ENCODE data around the gene LRP8. TPM values are rescaled to one million over a fixed set of nuclear protein-coding genes. Genes with fewer than 3 reads are reported as not detected.

LRP8 gene
- total and polyA plus RNA-seq, 5 donors from 2014 or later = 1.0 to 23.7 (median 2.5) TPM

DNA sequence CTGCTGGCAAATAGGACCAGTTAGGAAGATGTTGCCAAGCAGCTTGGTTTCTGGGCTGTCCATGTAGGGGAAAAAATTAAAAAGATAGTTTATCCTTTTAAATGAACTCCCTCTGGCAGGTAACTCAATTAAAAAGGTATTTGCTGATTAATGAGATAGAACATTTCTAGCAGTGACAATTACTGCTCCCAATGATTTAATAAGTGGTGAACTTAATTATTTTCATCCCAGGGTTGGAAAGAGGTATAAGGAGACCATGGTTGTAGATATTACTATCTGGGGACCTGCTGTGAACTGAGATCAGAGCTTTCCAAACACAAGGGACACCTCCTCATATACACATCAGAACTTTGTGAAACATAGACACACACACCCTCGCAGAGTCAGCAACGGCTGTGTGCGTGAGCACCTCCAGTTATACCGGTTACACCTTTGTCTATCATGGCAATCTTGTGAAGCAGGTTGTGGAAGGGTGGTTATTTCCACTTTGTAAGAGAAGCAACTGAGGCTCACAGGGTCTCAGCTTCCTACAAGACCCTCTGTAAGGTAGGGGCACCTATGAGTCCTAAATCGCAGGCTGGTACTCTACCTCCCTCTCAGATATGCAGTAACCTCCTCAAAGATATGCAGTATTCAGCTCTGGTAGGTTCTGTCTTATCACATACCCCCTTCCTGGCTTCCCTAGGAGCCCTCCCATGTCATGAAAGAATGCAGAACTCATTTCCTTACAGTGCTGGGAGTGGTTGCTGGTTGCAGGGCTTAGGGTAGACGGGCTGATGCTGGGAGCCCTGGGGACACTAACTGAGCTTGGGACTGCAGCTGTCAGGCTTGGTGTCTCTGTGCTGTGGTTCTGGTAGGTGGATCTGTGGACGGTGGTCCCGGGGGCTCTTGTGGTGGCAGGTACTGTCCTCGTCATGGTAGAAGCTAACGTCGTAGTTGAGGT is 71.1 kb downstream of the LRP8 start:
- peak overlapping the region in 1 of 3 donors; percentile 28 for H3K27ac Mint-ChIP-seq
- Histone ChIP-seq H3K27me3 (ENCODE audit: control insufficient read depth, insufficient read depth, low read length) (no peaks in the 10 kb centered on the region), H3K4me3 (ENCODE audit: low read depth, low read length) (no peak overlapping the region), H3K36me3 (ENCODE audit: control insufficient read depth, insufficient read depth, low read length) (peaks cover 36% of the 10 kb centered on the region), H3K27ac (ENCODE audit: insufficient read depth, low read length, poor library complexity, severe bottlenecking) (no peak overlapping the region), H3K4me1 (ENCODE audit: control insufficient read depth, insufficient read depth, low read length, poor library complexity, severe bottlenecking) (no peaks in the 10 kb centered on the region), H3K9me3 (ENCODE audit: control insufficient read depth in 2 of 2, low read length in 2 of 2) (no peaks in the 10 kb centered on the region)
- peaks cover 7% of the 10 kb centered on the region for H3K36me3 Mint-ChIP-seq
- no peaks in the 10 kb centered on the region for H3K4me1 Mint-ChIP-seq
- no peak overlapping the region for H3K4me3 Mint-ChIP-seq
- no peaks in the 10 kb centered on the region for H3K27me3 Mint-ChIP-seq
- no peaks in the 10 kb centered on the region for H3K9me3 Mint-ChIP-seq
- DNase-seq (no peak), ATAC-seq (ENCODE audit: low read depth in 2 of 2) (no peak)

DNA sequence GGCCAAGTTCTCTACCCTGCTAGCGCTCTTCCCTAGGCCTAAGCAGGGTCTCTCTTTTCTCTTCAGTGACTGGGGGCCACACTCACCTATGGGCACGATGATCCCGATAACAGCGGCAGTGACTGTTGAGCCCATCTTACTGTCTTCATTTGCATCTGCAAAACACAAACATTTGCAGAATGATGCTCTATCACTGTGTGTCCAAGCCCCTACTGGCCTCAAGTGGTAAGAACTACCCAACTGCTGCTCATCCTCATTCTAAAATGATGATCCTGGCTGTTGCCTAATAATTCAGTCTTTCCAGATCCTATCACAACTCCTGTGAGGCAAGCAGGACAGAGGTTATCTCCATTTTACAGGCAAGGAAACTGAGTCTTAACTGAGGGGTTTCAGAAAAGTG is 72.8 kb downstream of the LRP8 start:
- Mint-ChIP-seq H3K9me3 (no peaks in the 10 kb centered on the region), H3K4me3 (no peak overlapping the region), H3K27me3 (no peaks in the 10 kb centered on the region), H3K4me1 (no peaks in the 10 kb centered on the region), H3K36me3 (peaks cover 14% of the 10 kb centered on the region), H3K27ac (no peak overlapping the region)
- H3K9me3 ChIP-seq (ENCODE audit: control insufficient read depth in 2 of 2, low read length in 2 of 2) = no peaks in the 10 kb centered on the region
- H3K4me3 ChIP-seq (ENCODE audit: low read depth, low read length) = no peak overlapping the region
- ATAC-seq (ENCODE audit: low read depth in 2 of 2) (no peak), DNase-seq (no peak)
- no peak overlapping the region for H3K27ac ChIP-seq (ENCODE audit: insufficient read depth, low read length, poor library complexity, severe bottlenecking)
- peaks cover 26% of the 10 kb centered on the region for H3K36me3 ChIP-seq (ENCODE audit: control insufficient read depth, insufficient read depth, low read length)
- H3K4me1 ChIP-seq (ENCODE audit: control insufficient read depth, insufficient read depth, low read length, poor library complexity, severe bottlenecking) = no peaks in the 10 kb centered on the region
- H3K27me3 ChIP-seq (ENCODE audit: control insufficient read depth, insufficient read depth, low read length) = no peaks in the 10 kb centered on the region

DNA sequence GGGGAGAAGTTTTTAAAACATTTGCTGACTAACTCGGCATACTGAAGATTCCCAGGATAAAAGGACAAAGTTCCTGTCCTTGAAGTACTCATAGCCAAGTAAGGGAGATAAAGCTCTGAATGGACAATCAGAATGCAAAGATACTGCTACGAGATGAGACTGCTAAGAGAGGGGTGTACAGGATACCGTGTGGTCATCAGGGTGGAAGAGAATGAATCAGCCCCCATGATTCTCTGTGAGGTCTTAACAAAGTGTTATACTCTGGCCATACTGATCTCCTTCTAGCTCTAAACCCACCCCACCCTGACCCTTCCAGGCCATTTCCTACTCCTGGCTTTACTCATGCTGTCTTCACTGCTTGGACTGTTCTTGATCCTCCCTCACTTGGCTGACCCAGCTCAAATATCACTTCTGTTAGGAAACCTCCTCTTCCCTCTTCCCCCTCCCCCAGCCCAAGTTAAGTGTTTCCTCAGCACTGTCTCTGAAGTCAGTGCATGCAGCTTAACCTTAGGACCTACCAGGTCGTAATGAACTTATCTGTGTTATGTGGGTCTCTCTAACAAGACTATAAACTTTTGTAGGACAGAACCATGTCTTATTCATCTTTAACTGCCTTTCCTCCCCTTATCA is 73.7 kb downstream of the LRP8 start:
- H3K4me1 ChIP-seq (ENCODE audit: control insufficient read depth, insufficient read depth, low read length, poor library complexity, severe bottlenecking) = no peaks in the 10 kb centered on the region
- no peaks in the 10 kb centered on the region for H3K9me3 Mint-ChIP-seq

DNA sequence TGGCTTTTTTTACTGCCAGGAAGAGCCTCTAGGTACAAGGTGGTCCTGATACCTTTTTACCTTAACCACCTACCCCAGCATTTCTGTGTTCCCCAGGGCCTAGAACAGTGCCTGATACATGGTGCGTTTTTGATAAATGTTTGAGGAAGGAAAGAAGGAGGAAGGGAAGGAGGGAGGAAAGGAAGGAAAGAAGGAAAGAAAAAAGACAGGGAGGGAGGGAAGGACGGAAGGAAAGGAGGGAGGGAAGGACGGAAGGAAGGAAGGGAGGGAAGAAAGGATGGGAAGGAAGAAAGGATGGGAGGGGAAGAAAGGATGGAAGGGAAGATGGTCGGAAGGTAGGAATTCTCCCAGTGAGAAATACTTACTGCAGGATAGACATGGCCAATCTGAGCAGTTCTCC is 77.5 kb downstream of the LRP8 start:
- H3K36me3 ChIP-seq (ENCODE audit: control insufficient read depth, insufficient read depth, low read length) = peaks cover 19% of the 10 kb centered on the region

More for the DNA sequence above, 73.7 kb downstream of the LRP8 start:
- Histone ChIP-seq H3K27ac (ENCODE audit: insufficient read depth, low read length, poor library complexity, severe bottlenecking) (no peak overlapping the region), H3K4me3 (ENCODE audit: low read depth, low read length) (no peak overlapping the region), H3K36me3 (ENCODE audit: control insufficient read depth, insufficient read depth, low read length) (peaks cover 23% of the 10 kb centered on the region), H3K9me3 (ENCODE audit: control insufficient read depth in 2 of 2, low read length in 2 of 2) (no peaks in the 10 kb centered on the region), H3K27me3 (ENCODE audit: control insufficient read depth, insufficient read depth, low read length) (no peaks in the 10 kb centered on the region)
- Mint-ChIP-seq H3K4me1 (no peaks in the 10 kb centered on the region), H3K36me3 (peaks cover 19% of the 10 kb centered on the region), H3K27me3 (no peaks in the 10 kb centered on the region), H3K27ac (no peak overlapping the region), H3K4me3 (no peak overlapping the region)
- ATAC-seq (ENCODE audit: low read depth in 2 of 2) = no peak
- DNase-seq = no peak

DNA sequence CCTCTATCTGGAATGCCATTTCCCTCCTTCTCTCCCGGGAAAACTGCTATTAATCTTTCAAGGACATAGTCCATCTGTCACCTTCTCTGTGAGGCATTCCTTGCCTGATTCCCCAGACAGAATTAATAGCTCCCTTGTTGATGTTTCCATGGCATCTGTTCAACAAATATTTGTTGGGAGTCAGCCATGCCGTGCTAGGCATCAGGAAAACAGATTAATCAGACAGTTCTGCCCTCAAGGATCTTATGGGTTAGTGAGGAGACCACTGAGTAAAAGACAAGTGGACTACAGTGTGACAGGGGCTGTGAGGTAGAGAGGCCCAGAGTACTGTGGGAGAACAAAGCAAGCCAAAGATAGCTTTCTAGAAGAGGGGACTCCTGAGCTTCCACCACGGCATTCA is 78.2 kb downstream of the LRP8 start:
- Mint-ChIP-seq H3K4me3 (no peak overlapping the region), H3K9me3 (no peaks in the 10 kb centered on the region), H3K4me1 (no peaks in the 10 kb centered on the region), H3K36me3 (peaks cover 22% of the 10 kb centered on the region), H3K27me3 (no peaks in the 10 kb centered on the region), H3K27ac (no peak overlapping the region)
- H3K27ac ChIP-seq (ENCODE audit: insufficient read depth, low read length, poor library complexity, severe bottlenecking) = no peak overlapping the region
- H3K9me3 ChIP-seq (ENCODE audit: control insufficient read depth in 2 of 2, low read length in 2 of 2) = no peaks in the 10 kb centered on the region
- no peaks in the 10 kb centered on the region for H3K4me1 ChIP-seq (ENCODE audit: control insufficient read depth, insufficient read depth, low read length, poor library complexity, severe bottlenecking)
- no peak overlapping the region for H3K4me3 ChIP-seq (ENCODE audit: low read depth, low read length)
- ATAC-seq (ENCODE audit: low read depth in 2 of 2) (no peak), DNase-seq (no peak)
- H3K27me3 ChIP-seq (ENCODE audit: control insufficient read depth, insufficient read depth, low read length) = no peaks in the 10 kb centered on the region
- peaks cover 13% of the 10 kb centered on the region for H3K36me3 ChIP-seq (ENCODE audit: control insufficient read depth, insufficient read depth, low read length)

More for the DNA sequence above, 77.5 kb downstream of the LRP8 start:
- H3K36me3 Mint-ChIP-seq = peaks cover 22% of the 10 kb centered on the region
- H3K4me3 Mint-ChIP-seq = no peak overlapping the region
- no peaks in the 10 kb centered on the region for H3K4me1 ChIP-seq (ENCODE audit: control insufficient read depth, insufficient read depth, low read length, poor library complexity, severe bottlenecking)
- no peaks in the 10 kb centered on the region for H3K9me3 Mint-ChIP-seq
- DNase-seq = no peak
- no peaks in the 10 kb centered on the region for H3K27me3 Mint-ChIP-seq
- H3K4me1 Mint-ChIP-seq = no peaks in the 10 kb centered on the region
- no peaks in the 10 kb centered on the region for H3K9me3 ChIP-seq (ENCODE audit: control insufficient read depth in 2 of 2, low read length in 2 of 2)
- H3K4me3 ChIP-seq (ENCODE audit: low read depth, low read length) = no peak overlapping the region
- H3K27me3 ChIP-seq (ENCODE audit: control insufficient read depth, insufficient read depth, low read length) = no peaks in the 10 kb centered on the region
- H3K27ac ChIP-seq (ENCODE audit: insufficient read depth, low read length, poor library complexity, severe bottlenecking) = no peak overlapping the region
- no peak for ATAC-seq (ENCODE audit: low read depth in 2 of 2)
- no peak overlapping the region for H3K27ac Mint-ChIP-seq

DNA sequence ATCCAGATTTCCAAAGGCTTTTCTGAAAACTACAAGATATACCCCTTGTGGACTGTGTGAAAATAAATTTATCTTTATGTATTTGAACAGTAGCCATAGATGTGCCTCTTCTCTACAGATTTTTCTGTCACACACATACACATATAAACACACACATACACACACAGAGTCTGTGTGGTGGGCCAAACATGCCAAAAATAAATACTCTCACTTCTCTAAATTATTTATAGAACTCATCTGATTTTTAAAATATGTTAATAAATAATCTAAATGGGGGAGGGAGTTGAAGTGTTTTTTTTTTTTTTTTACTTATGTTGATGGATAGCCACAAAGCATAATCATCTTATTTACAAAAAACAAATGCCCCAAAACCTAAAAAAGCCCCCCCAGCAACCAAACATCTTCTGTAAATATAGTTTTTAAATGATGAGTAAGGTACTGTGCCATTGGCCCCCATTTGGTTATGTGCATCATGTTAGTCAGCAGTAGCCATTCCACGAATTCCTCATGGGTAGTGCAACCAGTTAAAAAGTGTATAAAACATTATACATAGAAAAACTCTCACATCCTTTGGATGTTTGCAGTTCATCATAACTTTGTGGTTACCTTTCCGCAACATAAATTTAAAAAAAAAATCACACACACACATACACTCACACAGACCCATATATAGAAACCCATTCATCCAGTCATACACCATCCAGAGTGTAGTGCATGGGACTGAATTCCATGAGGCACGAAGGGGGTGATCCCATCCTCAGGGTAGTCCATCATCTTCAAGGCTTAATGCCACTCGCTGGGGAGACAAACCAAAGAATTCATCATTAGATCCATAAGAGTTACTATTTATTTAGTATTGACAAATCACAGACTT is 81.4 kb downstream of the LRP8 start:
- H3K4me3 ChIP-seq (ENCODE audit: low read depth, low read length) = no peak overlapping the region
- Mint-ChIP-seq H3K4me3 (no peak overlapping the region), H3K4me1 (no peaks in the 10 kb centered on the region), H3K27me3 (no peaks in the 10 kb centered on the region), H3K36me3 (peaks cover 22% of the 10 kb centered on the region), H3K9me3 (no peaks in the 10 kb centered on the region), H3K27ac (no peak overlapping the region)
- H3K4me1 ChIP-seq (ENCODE audit: control insufficient read depth, insufficient read depth, low read length, poor library complexity, severe bottlenecking) = no peaks in the 10 kb centered on the region
- H3K27me3 ChIP-seq (ENCODE audit: control insufficient read depth, insufficient read depth, low read length) = no peaks in the 10 kb centered on the region
- ATAC-seq (ENCODE audit: low read depth in 2 of 2) = no peak
- no peaks in the 10 kb centered on the region for H3K9me3 ChIP-seq (ENCODE audit: control insufficient read depth in 2 of 2, low read length in 2 of 2)
- H3K36me3 ChIP-seq (ENCODE audit: control insufficient read depth, insufficient read depth, low read length) = peaks cover 9% of the 10 kb centered on the region
- H3K27ac ChIP-seq (ENCODE audit: insufficient read depth, low read length, poor library complexity, severe bottlenecking) = no peak overlapping the region
- no peak for DNase-seq

DNA sequence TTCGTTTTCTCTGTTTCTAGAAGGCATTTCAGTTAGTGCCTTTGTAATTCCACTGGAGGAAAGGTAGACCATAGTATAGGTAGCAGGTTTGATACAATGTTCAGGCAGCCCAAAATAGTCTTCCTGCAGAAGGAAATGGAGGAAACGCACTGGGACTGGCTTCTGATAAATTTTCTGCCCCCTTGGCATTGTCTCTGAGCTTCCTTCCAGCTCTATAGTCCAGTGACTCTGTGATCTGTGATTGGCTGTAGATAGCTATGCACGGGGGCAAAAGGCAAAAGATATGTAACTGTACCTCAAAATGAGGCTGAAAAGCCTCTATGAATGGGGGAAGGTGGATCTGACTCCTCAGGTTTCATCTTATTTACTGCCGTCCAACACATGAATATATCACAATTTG is 83.7 kb downstream of the LRP8 start:
- H3K4me1 Mint-ChIP-seq = peaks cover 0 to 2% (median under 1%) of the 10 kb centered on the region in 4 donors
- no peak overlapping the region for H3K27ac ChIP-seq (ENCODE audit: insufficient read depth, low read length, poor library complexity, severe bottlenecking)
- no peaks in the 10 kb centered on the region for H3K27me3 ChIP-seq (ENCODE audit: control insufficient read depth, insufficient read depth, low read length)
- no peak overlapping the region for H3K4me3 ChIP-seq (ENCODE audit: low read depth, low read length)
- H3K9me3 ChIP-seq (ENCODE audit: control insufficient read depth in 2 of 2, low read length in 2 of 2) = no peaks in the 10 kb centered on the region
- H3K9me3 Mint-ChIP-seq = no peaks in the 10 kb centered on the region
- ATAC-seq (ENCODE audit: low read depth in 2 of 2) (no peak), DNase-seq (no peak)
- no peaks in the 10 kb centered on the region for H3K27me3 Mint-ChIP-seq
- H3K27ac Mint-ChIP-seq = no peak overlapping the region
- H3K4me1 ChIP-seq (ENCODE audit: control insufficient read depth, insufficient read depth, low read length, poor library complexity, severe bottlenecking) = peaks cover under 1% of the 10 kb centered on the region
- peaks cover 5% of the 10 kb centered on the region for H3K36me3 ChIP-seq (ENCODE audit: control insufficient read depth, insufficient read depth, low read length)
- H3K4me3 Mint-ChIP-seq = no peak overlapping the region
- peaks cover 7% of the 10 kb centered on the region for H3K36me3 Mint-ChIP-seq

Data from CD4-positive, CD25-positive, alpha-beta regulatory T cell (primary cell).